ENCODE measurements around the gene ITGA2B. TPM values are rescaled to one million over a fixed set of nuclear protein-coding genes. Genes with fewer than 3 reads are reported as not detected.

The ITGA2B gene
- total and polyA plus RNA-seq, 9 donors: 0.60 to 5.2 (median 2.2) TPM

- TF ChIP-seq EP300 (IDR thresholded peaks at IDR 0.05) (no peak), POLR2A (IDR thresholded peaks at IDR 0.05) (no peak), CTCF (IDR thresholded peaks at IDR 0.05) (no peak)
- Histone ChIP-seq H3K4me1 (ENCODE audit: insufficient read depth) (peaks cover 2% of the 10 kb centered on the region), H3K9me3 (no peaks in the 10 kb centered on the region), H3K27me3 (no peaks in the 10 kb centered on the region), H3K27ac (no peak overlapping the region), H3K36me3 (no peaks in the 10 kb centered on the region), H3K4me3 (no peak overlapping the region)
- 79 to 93% (median 87%) methylated on average over 6 of the region's 6 CpGs for WGBS, 3 donors
- DNase-seq: peak in 2 of 5 donors; percentile 7 to 13
- intact Hi-C loops (cut with DNase I): no loop called here
Measured at GRCh38 chr17:44389723-44390202, 314 bp upstream of the ITGA2B start.

- H3K36me3 ChIP-seq: no peaks in the 10 kb centered on the region
- WGBS, 3 donors: 88 to 92% (median 88%) methylated on average over 2 of the region's 2 CpGs
- no peak overlapping the region for H3K4me3 ChIP-seq
- intact Hi-C loops (cut with DNase I): no loop called here
- no peaks in the 10 kb centered on the region for H3K9me3 ChIP-seq
- H3K4me1 ChIP-seq (ENCODE audit: insufficient read depth): peaks cover 2% of the 10 kb centered on the region
- no peak for TF ChIP-seq EP300 (IDR thresholded peaks at IDR 0.05)
- TF ChIP-seq POLR2A (IDR thresholded peaks at IDR 0.05): no peak
- no peak for TF ChIP-seq CTCF (IDR thresholded peaks at IDR 0.05)
- peak in 2 of 5 donors; percentile 7 to 25 for DNase-seq
- no peak overlapping the region for H3K27ac ChIP-seq
- no peaks in the 10 kb centered on the region for H3K27me3 ChIP-seq
Measured at GRCh38 chr17:44387804-44388203, 1.6 kb downstream of the ITGA2B start.

- peak in 2 of 5 donors; percentile 6 to 17 for DNase-seq
- no peak for TF ChIP-seq EP300 (IDR thresholded peaks at IDR 0.05)
- no peak for TF ChIP-seq CTCF (IDR thresholded peaks at IDR 0.05)
- TF ChIP-seq POLR2A (IDR thresholded peaks at IDR 0.05): no peak
- intact Hi-C loops (cut with DNase I): no loop called here
- Histone ChIP-seq H3K36me3 (no peaks in the 10 kb centered on the region), H3K27me3 (no peaks in the 10 kb centered on the region), H3K27ac (no peak overlapping the region), H3K4me3 (peak overlapping the region; percentile 53), H3K9me3 (no peaks in the 10 kb centered on the region), H3K4me1 (ENCODE audit: insufficient read depth) (peaks cover 2% of the 10 kb centered on the region)
- WGBS, 3 donors: 25 to 34% (median 26%) methylated on average over 10 of the region's 10 CpGs
Measured at GRCh38 chr17:44386182-44386525, 3.3 kb downstream of the ITGA2B start.

GRCh38 chr17:44385287-44386181 is 3.9 kb downstream of the ITGA2B start:
- intact Hi-C loops (cut with DNase I): no loop called here
- Histone ChIP-seq H3K27me3 (no peaks in the 10 kb centered on the region), H3K36me3 (no peaks in the 10 kb centered on the region), H3K27ac (no peak overlapping the region), H3K4me3 (peak overlapping the region; percentile 53), H3K4me1 (ENCODE audit: insufficient read depth) (peaks cover 2% of the 10 kb centered on the region), H3K9me3 (no peaks in the 10 kb centered on the region)
- 2 to 3% (median 2%) methylated on average over 60 to 68 of the region's 68 CpGs for WGBS, 3 donors
- DNase-seq: peak; percentile 89 to 93 (median 91)
- TF ChIP-seq EP300 (IDR thresholded peaks at IDR 0.05) (no peak), POLR2A (IDR thresholded peaks at IDR 0.05) (peak; percentile 37), CTCF (IDR thresholded peaks at IDR 0.05) (peak in 1 of 3 donors; percentile 10)
